ENCODE data around the gene RAMP3.
"Not testable (repeated sequence)": the region's sequence is repeated elsewhere in the genome, so short reads cannot be mapped to it uniquely, and the experiment has no call there.

RAMP3 gene

GRCh38 chr7:45188736-45189135 is 31.1 kb downstream of the RAMP3 start:
- in situ Hi-C loops (cut with MboI; ENCODE audit: low sequenced_read_pairs): no loop called here

GRCh38 chr7:45189151-45189970 is 31.8 kb downstream of the RAMP3 start:
- in situ Hi-C loops (cut with MboI; ENCODE audit: low sequenced_read_pairs): no loop called here

- in situ Hi-C loops (cut with MboI; ENCODE audit: low sequenced_read_pairs): no loop called here
These were observed 33.0 kb downstream of the RAMP3 start for GRCh38 chr7:45190406-45191165.

- in situ Hi-C loops (cut with MboI; ENCODE audit: low sequenced_read_pairs): no loop called here
These were observed 33.8 kb downstream of the RAMP3 start for GRCh38 chr7:45191396-45191795.

- in situ Hi-C loops (cut with MboI; ENCODE audit: low sequenced_read_pairs): no loop called here
These were observed 35.0 kb downstream of the RAMP3 start for GRCh38 chr7:45192621-45193041.

- in situ Hi-C loops (cut with MboI; ENCODE audit: low sequenced_read_pairs): no loop called here
These were observed 36.2 kb downstream of the RAMP3 start for GRCh38 chr7:45193828-45194227.

GRCh38 chr7:45196374-45196773 is 38.8 kb downstream of the RAMP3 start:
- in situ Hi-C loops (cut with MboI; ENCODE audit: low sequenced_read_pairs): no loop called here

GRCh38 chr7:45197461-45197860 is 39.9 kb downstream of the RAMP3 start:
- in situ Hi-C loops (cut with MboI; ENCODE audit: low sequenced_read_pairs): no loop called here

- in situ Hi-C loops (cut with MboI; ENCODE audit: low sequenced_read_pairs): no loop called here
These were observed 41.4 kb downstream of the RAMP3 start for GRCh38 chr7:45198986-45199385.

GRCh38 chr7:45199506-45199905 is 41.9 kb downstream of the RAMP3 start:
- in situ Hi-C loops (cut with MboI; ENCODE audit: low sequenced_read_pairs): no loop called here

GRCh38 chr7:45202625-45203024 is 45.0 kb downstream of the RAMP3 start:
- in situ Hi-C loops (cut with MboI; ENCODE audit: low sequenced_read_pairs): no loop called here

- in situ Hi-C loops (cut with MboI; ENCODE audit: low sequenced_read_pairs): no loop called here
These were observed 45.4 kb downstream of the RAMP3 start for GRCh38 chr7:45203036-45203435.

- in situ Hi-C loops (cut with MboI; ENCODE audit: low sequenced_read_pairs): no loop called here
These were observed 45.9 kb downstream of the RAMP3 start for GRCh38 chr7:45203459-45203858.

- in situ Hi-C loops (cut with MboI; ENCODE audit: low sequenced_read_pairs): no loop called here
These were observed 46.4 kb downstream of the RAMP3 start for GRCh38 chr7:45203936-45204445.

GRCh38 chr7:45206266-45206665 is 48.7 kb downstream of the RAMP3 start:
- in situ Hi-C loops (cut with MboI; ENCODE audit: low sequenced_read_pairs): not testable (repeated sequence)

- in situ Hi-C loops (cut with MboI; ENCODE audit: low sequenced_read_pairs): not testable (repeated sequence)
These were observed 52.3 kb downstream of the RAMP3 start for GRCh38 chr7:45209909-45210308.

- in situ Hi-C loops (cut with MboI; ENCODE audit: low sequenced_read_pairs): no loop called here
These were observed 53.5 kb downstream of the RAMP3 start for GRCh38 chr7:45211066-45211465.

GRCh38 chr7:45211958-45212357 is 54.4 kb downstream of the RAMP3 start:
- in situ Hi-C loops (cut with MboI; ENCODE audit: low sequenced_read_pairs): no loop called here

- in situ Hi-C loops (cut with MboI; ENCODE audit: low sequenced_read_pairs): no loop called here
These were observed 55.0 kb downstream of the RAMP3 start for GRCh38 chr7:45212606-45213005.

- in situ Hi-C loops (cut with MboI; ENCODE audit: low sequenced_read_pairs): no loop called here
These were observed 58.0 kb downstream of the RAMP3 start for GRCh38 chr7:45215601-45216062.

- in situ Hi-C loops (cut with MboI; ENCODE audit: low sequenced_read_pairs): no loop called here
These were observed 58.6 kb downstream of the RAMP3 start for GRCh38 chr7:45216181-45216580.
